Dedifferentiated amniotic fluid mesenchymal stem cell (primary cell): ENCODE data around the gene OBP2B.
"Not testable (repeated sequence)": the region's sequence is repeated elsewhere in the genome, so short reads cannot be mapped to it uniquely, and the experiment has no call there.

Experiments
- DNase-seq: peaks from one replicate; pipeline ENCODE4 v3.0.0-alpha.2; 2016; ENCODE audit errors: extremely low spot score

OBP2B gene

GRCh38 chr9:133238272-133238850 is 29.3 kb upstream of the OBP2B start:
- no peak for DNase-seq

DNA sequence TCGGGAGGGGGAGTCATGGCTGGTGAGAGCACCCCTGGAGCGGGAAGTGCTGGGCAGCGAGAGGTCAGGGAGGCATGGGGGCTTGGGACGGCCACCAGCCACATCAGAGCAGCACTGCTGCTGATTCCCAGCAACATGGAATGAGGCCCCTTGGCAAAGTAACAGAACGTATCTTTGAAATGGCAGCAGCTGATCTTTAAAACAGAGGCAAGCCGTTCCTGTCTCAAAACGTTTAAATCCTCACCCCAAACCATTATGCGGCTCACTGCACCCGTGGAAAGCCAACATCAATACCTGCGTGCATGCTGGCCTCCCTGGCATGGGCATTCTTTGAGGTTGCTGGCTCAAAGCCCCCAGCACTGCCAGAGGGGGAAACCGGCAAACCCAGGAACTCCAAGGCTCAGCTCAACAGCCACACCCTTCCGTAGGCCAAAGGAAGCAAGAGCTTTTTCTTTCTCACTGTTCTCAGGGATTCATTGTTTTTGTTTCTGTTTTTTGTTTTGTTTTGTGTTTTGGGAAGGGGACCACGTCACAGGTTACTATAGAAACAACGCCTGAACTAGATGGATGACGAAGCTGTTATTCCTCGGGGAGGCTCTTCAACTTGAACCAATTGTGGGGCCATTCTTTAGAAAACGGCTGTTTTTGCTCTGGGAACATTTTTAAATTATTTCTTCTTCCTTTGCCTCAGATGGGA is 28.1 kb upstream of the OBP2B start:
- peak; percentile 15 for DNase-seq

DNA sequence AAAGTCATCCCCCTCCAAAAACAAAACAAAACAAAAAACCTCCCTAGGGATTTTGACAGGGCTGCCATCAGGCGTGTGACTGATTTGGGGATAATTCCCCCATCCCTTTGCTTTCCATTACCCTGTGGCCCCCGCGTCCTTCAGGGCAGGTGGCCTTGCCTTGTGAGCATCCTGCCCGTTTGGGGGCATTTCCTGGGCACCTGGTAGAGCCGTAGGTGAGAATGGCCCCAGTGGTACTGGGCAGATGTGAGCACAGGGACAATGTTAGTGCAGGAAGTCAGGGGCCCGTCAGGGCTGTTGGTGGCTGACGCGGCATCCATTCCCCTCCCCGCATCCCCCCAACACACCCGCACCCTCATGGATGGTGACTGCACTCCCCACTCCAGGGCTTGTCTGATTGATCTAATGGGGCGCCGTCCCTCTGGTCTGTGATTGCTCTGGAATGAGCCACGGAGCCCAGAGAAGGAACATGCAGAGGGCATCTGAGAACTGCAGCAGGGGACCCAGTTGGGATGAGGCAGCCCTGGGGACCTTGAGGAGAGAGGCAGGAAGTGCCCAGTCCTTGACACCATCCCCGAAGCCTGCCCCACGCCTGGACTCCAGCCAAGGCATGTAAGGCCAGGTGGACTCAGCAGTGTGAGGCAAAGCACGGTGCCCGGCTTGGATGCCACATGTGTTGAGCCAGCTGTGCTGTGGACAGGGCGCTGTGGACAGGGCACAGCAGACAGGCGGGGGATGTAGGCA is 27.4 kb upstream of the OBP2B start:
- DNase-seq = not testable (repeated sequence)

- no peak for DNase-seq
Measured at GRCh38 chr9:133235549-133236222, 26.6 kb upstream of the OBP2B start.

- no peak for DNase-seq
Measured at GRCh38 chr9:133234577-133235322, 25.7 kb upstream of the OBP2B start.

- no peak for DNase-seq
Measured at GRCh38 chr9:133233681-133234432, 24.8 kb upstream of the OBP2B start.

GRCh38 chr9:133231934-133232568 is 23.0 kb upstream of the OBP2B start:
- not testable (repeated sequence) for DNase-seq

DNA sequence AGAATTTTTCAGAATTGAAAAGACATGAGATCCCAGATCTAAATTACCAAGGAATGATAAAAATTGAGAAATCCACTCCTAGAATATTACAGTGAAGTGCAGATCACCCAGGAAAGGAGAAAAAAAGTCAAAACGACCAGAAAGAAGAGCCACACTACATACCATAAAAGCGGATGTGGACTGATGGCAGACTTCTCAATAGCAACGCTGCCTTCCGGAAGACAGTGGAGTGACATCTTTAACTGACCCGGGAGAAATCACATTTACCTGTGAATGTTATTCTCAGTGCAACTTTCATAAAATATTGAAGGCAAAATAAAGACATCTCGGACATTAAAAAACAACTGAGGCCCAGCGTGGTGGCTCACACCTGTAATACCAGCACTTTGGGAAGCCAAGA is 21.5 kb upstream of the OBP2B start:
- not testable (repeated sequence) for DNase-seq

GRCh38 chr9:133230093-133230492 is 21.0 kb upstream of the OBP2B start:
- DNase-seq = no peak

DNA sequence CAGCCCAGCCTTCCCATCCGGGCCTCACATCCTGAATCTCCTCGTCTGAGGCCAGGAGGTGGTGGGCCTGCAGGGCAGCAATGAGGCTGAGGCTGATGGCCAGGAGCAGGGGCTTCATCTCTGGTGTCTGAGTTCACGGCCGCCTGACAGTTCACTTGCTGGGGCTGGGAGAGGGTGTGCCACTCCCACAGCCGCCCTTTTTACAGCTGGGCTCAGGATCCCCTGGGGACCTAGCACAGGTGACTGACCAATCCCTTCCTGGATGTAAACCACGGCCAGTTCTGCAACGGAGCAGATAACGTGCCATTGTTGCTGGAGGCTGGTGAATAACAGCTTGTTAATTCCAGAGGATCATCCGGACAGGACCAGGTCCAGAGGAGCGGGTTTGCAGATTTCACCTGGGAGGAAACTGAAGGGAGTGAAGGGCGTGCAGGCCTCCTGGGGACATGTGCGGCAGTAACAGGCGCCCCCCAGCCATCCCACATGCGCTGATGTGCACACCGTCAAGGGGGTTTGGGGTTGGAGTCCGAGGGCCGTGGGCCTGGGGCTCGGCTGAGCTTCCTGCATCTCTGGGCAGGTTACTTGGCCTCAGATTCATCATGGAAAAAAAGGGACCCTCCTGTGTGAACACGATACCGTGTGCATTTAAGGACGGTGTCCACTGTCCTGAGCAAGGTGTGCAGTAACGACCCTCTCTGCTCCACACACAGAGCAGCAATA is 19.6 kb upstream of the OBP2B start:
- not testable (repeated sequence) for DNase-seq

DNA sequence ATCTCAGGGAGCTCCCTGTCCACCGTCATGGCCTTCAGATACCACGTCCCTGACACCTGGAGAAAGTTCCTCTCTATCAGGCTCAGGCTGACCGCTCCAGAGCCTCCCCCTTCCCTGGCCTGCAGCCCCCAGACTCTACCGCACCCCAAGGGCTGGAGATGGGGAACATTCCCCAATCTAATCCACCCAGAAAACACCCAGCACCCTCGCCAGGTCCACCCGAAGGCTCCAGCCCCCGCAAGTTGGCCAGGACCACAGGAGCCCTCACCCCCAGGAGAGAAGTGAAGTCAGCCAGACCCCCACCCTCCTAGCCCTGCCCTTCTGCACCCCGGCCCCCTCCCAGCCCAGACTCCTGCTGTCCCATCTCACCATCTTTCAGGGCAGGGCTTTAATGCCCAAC is 18.9 kb upstream of the OBP2B start:
- DNase-seq = not testable (repeated sequence)

- DNase-seq = no peak
Measured at GRCh38 chr9:133227242-133227860, 18.3 kb upstream of the OBP2B start.

GRCh38 chr9:133226219-133227171 is 17.4 kb upstream of the OBP2B start:
- no peak for DNase-seq

DNA sequence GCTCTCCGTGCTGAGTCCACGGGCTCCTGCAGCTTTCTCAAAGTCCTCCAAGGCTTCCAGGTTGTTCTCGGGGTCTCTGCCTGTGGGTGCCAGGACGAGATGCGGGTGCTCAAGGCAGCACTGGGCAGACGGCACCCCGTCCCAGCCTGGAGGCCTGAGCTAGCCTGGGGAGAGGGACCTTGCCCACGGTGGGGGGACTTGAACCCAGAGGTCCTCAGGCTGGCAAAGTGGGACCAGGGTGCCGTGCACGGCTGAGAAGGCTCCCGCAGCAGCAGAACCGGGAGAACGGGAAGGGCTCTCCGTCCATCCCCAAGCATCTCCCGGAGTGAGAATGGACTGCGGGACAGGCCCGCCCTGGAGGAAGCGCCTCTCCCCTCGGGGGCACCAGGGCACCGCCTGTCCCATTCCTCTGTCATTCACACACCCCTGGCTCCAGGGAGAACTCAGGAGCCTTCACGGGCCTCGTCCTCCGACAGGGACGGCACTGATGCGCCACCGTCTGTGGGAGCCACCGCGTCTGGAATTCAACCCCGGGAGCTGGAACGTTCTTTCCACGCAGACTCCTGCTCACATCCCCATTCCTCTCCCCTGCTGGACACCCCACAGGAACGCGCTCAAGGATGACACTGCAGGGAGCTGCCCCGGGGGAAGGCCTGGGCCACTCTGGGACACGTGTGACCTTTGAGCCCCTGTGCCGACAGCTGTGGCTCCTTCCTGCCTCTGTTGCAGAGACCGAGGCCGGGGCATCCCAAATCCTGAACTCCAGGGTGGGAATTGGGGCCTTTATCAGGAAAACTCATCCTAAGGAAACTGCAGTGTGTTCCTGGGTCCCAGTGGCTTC is 16.3 kb upstream of the OBP2B start:
- DNase-seq = no peak

DNA sequence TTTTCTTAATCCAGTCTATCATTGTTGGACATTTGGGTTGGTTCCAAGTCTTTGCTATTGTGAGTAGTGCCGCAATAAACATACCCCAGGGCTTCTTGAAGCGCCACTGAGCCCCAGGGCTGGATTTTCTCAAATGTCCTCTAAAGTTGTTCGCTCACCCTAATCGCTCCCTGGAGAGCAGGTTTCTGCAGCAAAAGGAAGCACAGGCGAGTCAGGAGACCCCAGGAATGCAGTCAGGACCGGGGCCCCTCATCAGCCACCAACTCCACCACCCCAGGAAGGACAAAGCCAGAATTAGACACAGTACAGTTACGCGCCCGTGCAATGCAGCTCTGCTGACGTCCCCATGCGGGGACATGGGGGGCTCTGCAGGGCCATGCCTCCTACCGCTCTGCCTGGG is 15.7 kb upstream of the OBP2B start:
- DNase-seq = no peak

GRCh38 chr9:133223159-133223756 is 14.2 kb upstream of the OBP2B start:
- DNase-seq = not testable (repeated sequence)

DNA sequence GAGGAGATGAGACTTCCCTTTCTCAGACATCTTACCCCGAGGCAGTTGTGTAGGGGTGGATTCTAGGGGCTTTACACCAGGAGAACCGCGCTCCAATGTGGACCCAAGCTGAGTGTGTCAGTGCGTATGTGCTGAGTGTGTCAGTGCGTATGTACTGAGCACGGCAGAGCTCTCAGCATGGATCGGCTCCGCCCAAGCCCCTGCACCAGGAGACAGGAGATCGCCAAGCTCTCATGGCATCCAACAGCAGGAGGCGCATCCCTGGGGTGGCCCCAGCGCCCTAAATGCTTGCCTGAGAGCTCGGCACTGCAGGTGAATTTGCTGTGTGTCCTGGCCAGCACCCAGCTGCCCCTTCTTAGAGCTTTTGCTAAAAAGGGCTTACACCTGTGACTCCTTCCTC is 12.9 kb upstream of the OBP2B start:
- DNase-seq = not testable (repeated sequence)
